Upper lobe of right lung (tissue), 1 donor: Measurements from ENCODE around the gene RAD18. TPM values are rescaled to one million over a fixed set of nuclear protein-coding genes. Genes with fewer than 3 reads are reported as not detected.
A peak's percentile ranks its signal among the peaks of the same experiment; 100 is the strongest.

ENCODE experiments used
- ATAC-seq: fragments of 200-7000 bp; cut with Tn5 transposase; one replicate; pipeline ENCODE4 v1.9.1; 2020; ENCODE audit warnings: mild to moderate bottlenecking, moderate library complexity
- DNase-seq: peaks from one replicate; pipeline ENCODE4 v3.0.0-alpha.2; 2020
- H3K27ac ChIP-seq: fragments of 200-600 bp; one replicate; pipeline ENCODE4 v1.8.0; 2022
- H3K27me3 ChIP-seq: fragments of 200-600 bp; one replicate; pipeline ENCODE4 v1.8.0; 2022; ENCODE audit warnings: mild to moderate bottlenecking
- H3K36me3 ChIP-seq: fragments of 200-600 bp; one replicate; pipeline ENCODE4 v1.8.0; 2022
- H3K4me1 ChIP-seq: fragments of 200-600 bp; one replicate; pipeline ENCODE4 v1.8.0; 2022
- H3K4me3 ChIP-seq: fragments of 200-600 bp; one replicate; pipeline ENCODE4 v1.8.0; 2022; ENCODE audit warnings: mild to moderate bottlenecking
- H3K9me3 ChIP-seq: fragments of 200-600 bp; one replicate; pipeline ENCODE4 v1.8.0; 2022
- intact Hi-C: fragments of 100-400 bp; cut with DNase I; formaldehyde crosslinking; loops from one replicate; pipeline ENCODE4 v1.11.0; 2022
- total RNA-seq: library from RNA; stranded (reverse); fragmentation: NEBNext Ultra II Directional; extraction: Animal tissue kit (Norgen Biotek cat#: 25700); gene quantifications from one replicate; pipeline ENCODE4 v1.2.1, GENCODE V29; 2021
- TF ChIP-seq, protein P1 (sequence below): fragments of 200-600 bp; IDR thresholded peaks from one replicate; pipeline ENCODE4 v1.8.0; 2022; ENCODE audit warnings: antibody characterized with exemption
- donor health status: DM: no; HTN: yes; CAD: no; lungs with severe emphysema.

RAD18 gene
- total RNA-seq, 1 donor from 2014 or later: 15.0 TPM

DNA sequence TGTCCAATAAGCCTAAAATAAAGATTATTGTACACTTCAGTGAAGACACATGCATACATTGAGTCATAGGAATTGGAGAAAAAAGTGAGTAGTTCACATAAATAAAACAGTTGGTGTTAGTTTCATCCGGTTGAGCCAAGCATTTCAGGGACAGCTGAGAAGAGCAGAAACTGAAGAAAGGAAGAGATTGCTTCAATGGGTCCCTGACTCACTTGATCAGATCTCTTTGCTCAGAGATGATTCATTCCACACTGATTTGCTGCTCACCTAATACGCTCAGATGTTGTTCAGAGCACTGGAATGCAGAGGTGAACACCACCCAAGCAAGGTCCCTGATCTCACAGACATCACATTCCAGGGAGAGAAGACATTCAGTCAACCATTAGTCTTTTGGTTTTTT is 93.7 kb downstream of the RAD18 start:
- ATAC-seq: peak; percentile 26
- Histone ChIP-seq H3K27ac (no peak overlapping the region), H3K36me3 (no peaks in the 10 kb centered on the region)

DNA sequence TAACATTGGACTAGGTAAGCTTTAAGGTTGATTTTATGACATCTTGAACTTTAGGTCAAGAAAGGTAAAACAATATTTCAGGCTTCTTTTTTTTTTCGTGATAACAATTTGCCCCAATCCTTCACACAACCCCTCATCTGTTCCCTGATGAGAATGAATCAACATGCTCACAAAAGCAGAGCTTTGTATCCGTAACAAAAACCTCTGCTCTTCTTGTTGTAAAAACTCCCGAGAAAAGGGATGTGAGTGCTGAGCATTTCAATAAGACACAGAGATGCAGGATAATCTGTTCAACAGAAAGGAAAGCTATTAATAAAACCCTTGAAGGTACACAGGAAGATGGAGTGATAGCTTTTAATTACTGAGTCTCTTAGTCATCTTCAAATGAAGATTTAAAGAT is 94.3 kb downstream of the RAD18 start:
- no peaks in the 10 kb centered on the region for H3K9me3 ChIP-seq

More for the DNA sequence above, 93.7 kb downstream of the RAD18 start:
- intact Hi-C loops: no loop called here
- Histone ChIP-seq H3K27me3 (no peaks in the 10 kb centered on the region), H3K9me3 (no peaks in the 10 kb centered on the region), H3K4me1 (no peaks in the 10 kb centered on the region), H3K4me3 (no peak overlapping the region)
- DNase-seq: no peak
- TF ChIP-seq, protein P1, sequence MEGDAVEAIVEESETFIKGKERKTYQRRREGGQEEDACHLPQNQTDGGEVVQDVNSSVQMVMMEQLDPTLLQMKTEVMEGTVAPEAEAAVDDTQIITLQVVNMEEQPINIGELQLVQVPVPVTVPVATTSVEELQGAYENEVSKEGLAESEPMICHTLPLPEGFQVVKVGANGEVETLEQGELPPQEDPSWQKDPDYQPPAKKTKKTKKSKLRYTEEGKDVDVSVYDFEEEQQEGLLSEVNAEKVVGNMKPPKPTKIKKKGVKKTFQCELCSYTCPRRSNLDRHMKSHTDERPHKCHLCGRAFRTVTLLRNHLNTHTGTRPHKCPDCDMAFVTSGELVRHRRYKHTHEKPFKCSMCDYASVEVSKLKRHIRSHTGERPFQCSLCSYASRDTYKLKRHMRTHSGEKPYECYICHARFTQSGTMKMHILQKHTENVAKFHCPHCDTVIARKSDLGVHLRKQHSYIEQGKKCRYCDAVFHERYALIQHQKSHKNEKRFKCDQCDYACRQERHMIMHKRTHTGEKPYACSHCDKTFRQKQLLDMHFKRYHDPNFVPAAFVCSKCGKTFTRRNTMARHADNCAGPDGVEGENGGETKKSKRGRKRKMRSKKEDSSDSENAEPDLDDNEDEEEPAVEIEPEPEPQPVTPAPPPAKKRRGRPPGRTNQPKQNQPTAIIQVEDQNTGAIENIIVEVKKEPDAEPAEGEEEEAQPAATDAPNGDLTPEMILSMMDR: no peak

DNA sequence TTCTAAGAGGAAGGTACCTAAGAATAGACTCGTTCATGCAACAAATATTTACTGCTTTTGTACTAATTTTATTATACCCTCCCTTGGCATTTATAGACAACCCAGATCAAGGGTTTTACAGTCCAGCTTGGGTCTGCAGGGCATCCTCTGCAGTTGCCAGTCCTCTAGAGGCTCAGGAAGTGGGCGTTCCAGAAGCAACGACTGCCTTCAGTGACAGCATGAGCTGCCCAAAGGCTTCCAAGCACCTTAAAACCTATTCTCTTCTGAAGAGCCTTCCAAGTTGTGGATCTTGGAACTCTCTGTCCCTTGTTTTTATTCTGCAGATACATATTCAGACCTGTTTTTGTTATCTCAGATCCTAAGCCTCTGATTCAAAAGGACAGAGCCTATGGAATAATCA is 95.6 kb downstream of the RAD18 start:
- no peaks in the 10 kb centered on the region for H3K36me3 ChIP-seq
- H3K4me3 ChIP-seq: no peak overlapping the region
- DNase-seq (no peak), ATAC-seq (no peak)
- H3K27me3 ChIP-seq: no peaks in the 10 kb centered on the region
- H3K4me1 ChIP-seq: no peaks in the 10 kb centered on the region
- intact Hi-C loops: no loop called here
- H3K27ac ChIP-seq: no peak overlapping the region
- H3K9me3 ChIP-seq: no peaks in the 10 kb centered on the region
- TF ChIP-seq, protein P1: no peak

More for the DNA sequence above, 94.3 kb downstream of the RAD18 start:
- Histone ChIP-seq H3K4me1 (no peaks in the 10 kb centered on the region), H3K4me3 (no peak overlapping the region), H3K27ac (no peak overlapping the region), H3K27me3 (no peaks in the 10 kb centered on the region), H3K36me3 (no peaks in the 10 kb centered on the region)
- DNase-seq (no peak), ATAC-seq (no peak)
- intact Hi-C loops: no loop called here
- TF ChIP-seq, protein P1: no peak

DNA sequence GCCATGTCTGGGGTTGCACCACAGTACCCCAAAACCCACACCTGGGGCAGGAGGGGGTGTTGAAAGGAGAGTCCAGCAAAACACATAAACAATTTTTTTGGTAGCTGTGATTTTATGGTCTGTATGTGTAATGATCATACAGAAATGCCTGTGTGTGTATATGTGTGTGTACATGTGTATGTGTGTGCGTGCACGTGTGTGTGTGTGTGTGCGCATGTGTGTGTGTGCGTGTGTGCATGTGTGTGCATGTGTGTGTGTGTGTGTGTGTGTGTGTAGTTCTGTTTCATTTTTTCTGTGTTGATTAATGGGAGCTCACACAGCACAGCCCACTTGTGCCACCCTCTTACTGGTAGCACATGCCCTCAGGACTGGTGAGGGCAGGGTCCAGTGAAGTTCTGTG is 97.6 kb downstream of the RAD18 start:
- no peaks in the 10 kb centered on the region for H3K4me1 ChIP-seq
- ATAC-seq (no peak), DNase-seq (no peak)
- H3K27ac ChIP-seq: no peak overlapping the region
- TF ChIP-seq, protein P1: no peak
- H3K9me3 ChIP-seq: no peaks in the 10 kb centered on the region
- no peaks in the 10 kb centered on the region for H3K36me3 ChIP-seq
- intact Hi-C loops: no loop called here
- no peaks in the 10 kb centered on the region for H3K27me3 ChIP-seq
- no peak overlapping the region for H3K4me3 ChIP-seq

DNA sequence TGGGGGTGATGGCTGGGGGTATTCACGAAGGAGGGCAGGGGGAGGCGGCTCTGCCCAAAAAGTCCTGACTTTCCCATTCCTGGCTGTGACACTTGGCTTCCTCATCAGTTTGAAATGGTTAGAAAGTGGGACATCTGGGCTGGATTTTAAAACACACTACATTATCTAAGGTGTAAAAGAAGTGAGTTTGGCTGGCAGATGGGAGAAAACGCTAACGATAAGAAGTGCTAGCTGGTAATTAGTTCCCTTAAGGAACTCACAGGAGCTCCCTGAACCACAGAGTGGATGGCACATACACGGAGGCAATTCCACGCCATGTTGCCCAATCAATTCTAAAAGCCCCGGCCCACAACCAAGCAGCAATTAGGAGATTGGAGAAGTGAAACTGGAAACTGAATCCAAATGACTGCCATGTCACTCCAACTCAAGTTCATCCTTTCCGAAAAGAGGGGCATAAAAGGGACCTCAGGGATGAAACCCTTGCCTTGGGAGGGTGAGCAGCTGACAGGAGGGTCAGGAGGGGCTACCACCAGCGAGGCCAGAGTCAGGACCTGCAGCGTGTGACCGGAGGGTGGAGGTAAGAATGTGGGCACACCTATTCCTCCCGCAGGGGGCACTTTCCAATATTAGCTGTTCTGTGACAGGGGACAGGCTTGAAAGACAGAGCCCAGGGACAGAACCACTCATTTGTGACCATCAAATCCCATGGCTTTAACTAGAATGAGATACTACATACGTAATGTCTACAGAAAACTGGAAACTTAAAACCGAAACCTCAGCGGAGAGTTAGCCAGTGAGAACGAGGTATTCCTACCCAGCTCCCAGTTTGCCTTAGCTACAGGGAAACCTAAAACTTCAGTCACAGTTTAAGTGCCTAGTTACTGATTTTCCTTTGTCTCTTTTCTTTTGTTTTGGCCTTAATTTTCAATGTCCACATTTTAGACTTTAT is 98.6 kb downstream of the RAD18 start:
- Histone ChIP-seq H3K27me3 (no peaks in the 10 kb centered on the region), H3K4me1 (no peaks in the 10 kb centered on the region), H3K9me3 (no peaks in the 10 kb centered on the region), H3K27ac (no peak overlapping the region), H3K36me3 (no peaks in the 10 kb centered on the region), H3K4me3 (no peak overlapping the region)
- peak; percentile 58 for ATAC-seq
- TF ChIP-seq, protein P1: no peak
- DNase-seq: no peak
- intact Hi-C loops: no loop called here
